ENCODE data around the gene CAPN8.

CAPN8 gene

DNA sequence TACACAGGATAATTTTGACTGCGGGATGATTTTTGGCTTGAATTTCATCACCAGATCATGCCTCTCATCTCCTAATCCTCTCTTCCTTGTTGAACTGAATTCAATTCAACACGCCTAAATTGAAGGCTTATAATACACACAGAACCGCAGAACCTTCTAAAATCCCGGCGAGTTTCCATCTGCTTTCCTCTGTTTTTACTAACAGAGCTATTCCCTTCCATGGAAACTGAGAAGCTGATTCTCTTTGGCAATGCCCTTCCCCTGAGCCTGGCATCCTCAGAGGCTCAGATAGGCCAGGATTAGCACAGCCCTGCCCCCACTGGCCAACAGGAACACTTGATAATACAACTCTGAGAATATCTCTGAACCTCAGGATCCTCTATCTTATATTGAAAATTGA lies 130.2 kb downstream of the CAPN8 start:
- DNase-seq (ENCODE audit: extremely low spot score): no peak
- POLR2A ChIA-PET: no interaction called here
- CTCF ChIA-PET: interaction anchor here (1.2 kb wide), 1 partner anchor 148 kb away, joined by 4 read pairs; no protein-coding TSS in a partner anchor
- TF ChIP-seq, protein P1, sequence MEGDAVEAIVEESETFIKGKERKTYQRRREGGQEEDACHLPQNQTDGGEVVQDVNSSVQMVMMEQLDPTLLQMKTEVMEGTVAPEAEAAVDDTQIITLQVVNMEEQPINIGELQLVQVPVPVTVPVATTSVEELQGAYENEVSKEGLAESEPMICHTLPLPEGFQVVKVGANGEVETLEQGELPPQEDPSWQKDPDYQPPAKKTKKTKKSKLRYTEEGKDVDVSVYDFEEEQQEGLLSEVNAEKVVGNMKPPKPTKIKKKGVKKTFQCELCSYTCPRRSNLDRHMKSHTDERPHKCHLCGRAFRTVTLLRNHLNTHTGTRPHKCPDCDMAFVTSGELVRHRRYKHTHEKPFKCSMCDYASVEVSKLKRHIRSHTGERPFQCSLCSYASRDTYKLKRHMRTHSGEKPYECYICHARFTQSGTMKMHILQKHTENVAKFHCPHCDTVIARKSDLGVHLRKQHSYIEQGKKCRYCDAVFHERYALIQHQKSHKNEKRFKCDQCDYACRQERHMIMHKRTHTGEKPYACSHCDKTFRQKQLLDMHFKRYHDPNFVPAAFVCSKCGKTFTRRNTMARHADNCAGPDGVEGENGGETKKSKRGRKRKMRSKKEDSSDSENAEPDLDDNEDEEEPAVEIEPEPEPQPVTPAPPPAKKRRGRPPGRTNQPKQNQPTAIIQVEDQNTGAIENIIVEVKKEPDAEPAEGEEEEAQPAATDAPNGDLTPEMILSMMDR (IDR thresholded peaks at IDR 0.05; ENCODE audit: control extremely low read depth, extremely low read depth, low read depth, missing control alignments): no peak

DNA sequence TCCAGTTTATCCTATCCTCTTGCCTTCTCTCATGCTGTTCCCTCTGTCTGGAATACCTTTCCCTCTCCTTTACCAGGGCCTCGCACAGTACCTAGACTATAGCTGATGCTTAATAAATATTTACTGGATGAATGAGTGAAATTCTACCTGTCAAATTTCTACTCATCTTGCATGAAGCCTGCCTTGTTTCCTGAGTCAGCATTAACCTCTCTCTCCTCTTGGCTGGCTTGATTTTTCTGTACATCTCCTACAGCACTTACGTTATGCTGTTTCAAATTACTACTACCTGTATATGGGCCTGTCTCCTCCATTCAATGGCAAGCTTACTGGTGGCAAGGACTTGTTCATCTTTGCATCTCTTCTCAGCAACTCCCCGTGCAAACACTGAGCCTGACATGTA lies 130.8 kb downstream of the CAPN8 start:
- CTCF ChIA-PET: interaction anchor here (0.7 to 1.2 kb wide), 3 partner anchors 11 to 149 kb away, joined by 3 to 4 read pairs (median 3); no protein-coding TSS in a partner anchor

DNA sequence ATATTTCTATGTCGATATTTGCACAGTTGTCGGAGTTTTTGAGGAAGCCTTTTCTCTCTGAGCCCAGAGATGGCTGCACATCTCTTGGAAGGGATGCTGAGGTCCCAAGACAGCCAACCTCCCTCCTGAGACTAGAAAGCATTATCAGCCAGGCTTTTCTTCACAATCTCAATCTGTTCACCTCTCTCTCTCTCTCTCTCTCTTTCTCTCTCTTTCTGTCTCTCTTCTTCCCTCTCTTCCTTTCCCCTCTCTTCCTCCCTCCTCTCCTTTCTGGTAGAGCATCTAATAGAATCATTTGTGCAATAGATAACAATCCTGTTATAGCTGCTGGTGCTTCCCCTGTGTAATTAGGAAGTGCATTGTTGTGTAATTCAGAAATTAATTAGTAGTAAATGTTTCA lies 131.8 kb downstream of the CAPN8 start:
- CTCF ChIA-PET: no interaction called here
- no peak for DNase-seq (ENCODE audit: extremely low spot score)
- TF ChIP-seq, protein P1 (IDR thresholded peaks at IDR 0.05; ENCODE audit: control extremely low read depth, extremely low read depth, low read depth, missing control alignments): no peak
- POLR2A ChIA-PET: no interaction called here

More for the DNA sequence above, 130.8 kb downstream of the CAPN8 start:
- DNase-seq (ENCODE audit: extremely low spot score): no peak
- TF ChIP-seq, protein P1 (IDR thresholded peaks at IDR 0.05; ENCODE audit: control extremely low read depth, extremely low read depth, low read depth, missing control alignments): no peak
- POLR2A ChIA-PET: no interaction called here

DNA sequence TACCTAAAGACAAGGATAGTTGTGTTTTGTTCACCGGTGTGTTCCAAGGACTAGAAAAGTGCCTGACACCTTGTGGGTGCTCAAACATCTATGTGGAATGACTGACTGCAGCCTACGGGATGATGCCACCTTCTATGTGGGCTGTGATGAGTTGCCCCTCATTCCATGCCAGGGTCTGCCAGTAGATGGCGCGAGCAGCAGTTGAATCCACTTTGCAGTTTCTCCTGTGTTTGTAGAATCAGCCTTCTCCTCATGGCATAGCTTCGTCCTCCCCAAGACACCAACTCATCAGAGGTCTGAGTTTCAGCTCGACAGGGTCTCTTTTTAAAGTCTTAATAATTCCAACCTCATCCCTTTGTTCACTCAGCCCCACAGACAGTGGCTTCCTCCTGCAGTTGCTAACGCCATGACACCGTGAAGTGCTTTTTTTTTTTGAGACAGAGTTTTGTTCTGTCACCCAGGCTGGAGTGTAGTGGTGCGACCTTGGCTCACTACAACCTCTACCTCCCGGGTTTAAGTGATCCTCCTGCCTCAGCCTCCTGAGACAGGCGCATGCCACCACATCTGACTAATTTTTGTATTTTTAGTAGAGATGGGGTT lies 133.7 kb downstream of the CAPN8 start:
- CTCF ChIA-PET: interaction anchor here (0.7 to 3.6 kb wide), 6 partner anchors 9 to 96 kb away, joined by 3 to 11 read pairs (median 5); no protein-coding TSS in a partner anchor
- DNase-seq (ENCODE audit: extremely low spot score): peak; percentile 32
- POLR2A ChIA-PET: no interaction called here
- TF ChIP-seq, protein P1 (IDR thresholded peaks at IDR 0.05; ENCODE audit: control extremely low read depth, extremely low read depth, low read depth, missing control alignments): peak; percentile 66

DNA sequence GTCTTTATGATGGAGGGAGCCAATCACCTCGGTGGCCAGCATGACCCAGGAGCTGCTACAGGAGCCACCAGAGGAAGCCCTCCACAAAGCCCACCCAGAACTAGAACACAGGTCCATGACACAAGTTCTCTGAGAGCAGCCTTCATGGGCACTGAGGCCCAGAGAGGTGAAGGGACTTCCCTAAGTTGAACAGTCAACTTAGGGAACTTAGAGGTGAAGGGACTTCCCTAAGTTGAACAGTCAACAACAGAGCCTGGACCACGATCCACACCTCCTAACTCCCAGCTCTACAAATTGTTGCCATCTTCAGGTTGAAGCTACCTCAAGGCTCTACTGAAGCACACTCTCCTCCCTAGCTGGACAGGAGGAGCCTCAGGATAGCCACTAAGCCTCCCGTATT lies 139.5 kb downstream of the CAPN8 start:
- ChIA-PET POLR2A (no interaction called here), CTCF (interaction anchor here (0.7 kb wide), 1 partner anchor 9 kb away, joined by 3 read pairs; no protein-coding TSS in a partner anchor)
- TF ChIP-seq, protein P1 (IDR thresholded peaks at IDR 0.05; ENCODE audit: control extremely low read depth, extremely low read depth, low read depth, missing control alignments): no peak
- DNase-seq (ENCODE audit: extremely low spot score): no peak

DNA sequence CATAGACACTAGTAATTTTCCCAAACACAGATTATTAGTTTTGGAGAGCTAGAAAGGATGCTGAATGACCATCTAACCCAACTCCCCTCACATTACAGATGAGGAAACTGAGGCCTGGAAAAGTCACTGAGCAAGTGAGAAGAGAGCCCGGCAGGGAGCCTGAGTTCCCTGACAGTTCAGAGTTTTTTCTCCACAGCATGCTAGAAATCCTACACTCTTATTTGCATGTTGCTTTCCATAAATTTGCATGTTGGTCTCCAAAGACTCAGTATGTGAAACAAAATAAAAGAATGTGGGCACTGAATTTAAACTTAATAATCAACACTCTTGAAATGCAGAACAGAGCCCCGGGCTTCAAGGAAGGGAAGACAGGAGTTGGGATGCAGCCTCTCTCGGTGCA lies 140.0 kb downstream of the CAPN8 start:
- ChIA-PET POLR2A (no interaction called here), CTCF (no interaction called here)
- TF ChIP-seq, protein P1 (IDR thresholded peaks at IDR 0.05; ENCODE audit: control extremely low read depth, extremely low read depth, low read depth, missing control alignments): no peak
- DNase-seq (ENCODE audit: extremely low spot score): no peak
